ENCODE data around the gene ACVR1B. TPM values are rescaled to one million over a fixed set of nuclear protein-coding genes. Genes with fewer than 3 reads are reported as not detected.

The ACVR1B gene
- total and polyA plus RNA-seq, 2 experiments from 2014 or later = 2.4 to 7.5 TPM

DNA sequence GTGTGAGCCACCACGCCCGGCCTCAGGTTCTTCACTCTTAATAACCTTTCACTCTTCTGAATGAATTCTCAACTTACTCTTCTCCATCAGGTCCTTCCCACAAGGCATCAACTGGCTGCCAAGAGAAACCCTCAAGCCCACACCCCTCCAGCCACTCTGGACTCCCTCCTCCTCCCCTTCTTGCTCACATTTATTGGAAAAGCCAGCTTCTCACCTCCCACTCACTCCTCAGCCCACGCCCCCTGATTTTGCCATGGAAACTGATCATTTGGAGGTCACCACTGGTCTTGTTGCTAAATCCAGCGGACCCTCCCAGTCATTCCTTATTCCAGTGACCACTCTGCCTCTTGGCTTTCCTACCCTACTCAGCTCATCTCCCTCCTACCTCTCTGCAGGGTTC, 17.4 kb upstream of the ACVR1B start:
- Mint-ChIP-seq H3K36me3 (ENCODE audit: low read depth) (no peaks in the 10 kb centered on the region), H3K4me3 (no peak overlapping the region), H3K9me3 (no peaks in the 10 kb centered on the region), H3K4me1 (peaks cover 2% of the 10 kb centered on the region; the same call in 2 of the 3 replicates), H3K27me3 (ENCODE audit: insufficient read depth, low read depth, poor library complexity) (peaks cover 3% of the 10 kb centered on the region), H3K27ac (no peak overlapping the region)
- Histone ChIP-seq H3K4me3 (no peak overlapping the region), H3F3A (replicated peaks; ENCODE audit: low read depth) (no peaks in the 10 kb centered on the region), H3K27me3 (ENCODE audit: insufficient read depth) (no peaks in the 10 kb centered on the region), H3K4me1 (ENCODE audit: insufficient read depth) (no peaks in the 10 kb centered on the region), H2AFZ (no peak overlapping the region), H3K27ac (ENCODE audit: low read depth) (no peak overlapping the region), H3K4me2 (no peak overlapping the region), H3K36me3 (ENCODE audit: insufficient read depth) (no peaks in the 10 kb centered on the region), H3K79me2 (replicated peaks; ENCODE audit: insufficient read depth) (no peaks in the 10 kb centered on the region), H3K9me2 (ENCODE audit: insufficient read depth) (no peaks in the 10 kb centered on the region), H4K20me1 (replicated peaks; ENCODE audit: insufficient read depth) (no peaks in the 10 kb centered on the region)
- TF ChIP-seq ZNF114 (CRISPR knock-in tag; IDR thresholded peaks at IDR 0.05) = no peak
- no peak for TF ChIP-seq CREB1 (CRISPR knock-in tag; IDR thresholded peaks at IDR 0.05; ENCODE audit: low read depth)
- TF ChIP-seq, protein P1, sequence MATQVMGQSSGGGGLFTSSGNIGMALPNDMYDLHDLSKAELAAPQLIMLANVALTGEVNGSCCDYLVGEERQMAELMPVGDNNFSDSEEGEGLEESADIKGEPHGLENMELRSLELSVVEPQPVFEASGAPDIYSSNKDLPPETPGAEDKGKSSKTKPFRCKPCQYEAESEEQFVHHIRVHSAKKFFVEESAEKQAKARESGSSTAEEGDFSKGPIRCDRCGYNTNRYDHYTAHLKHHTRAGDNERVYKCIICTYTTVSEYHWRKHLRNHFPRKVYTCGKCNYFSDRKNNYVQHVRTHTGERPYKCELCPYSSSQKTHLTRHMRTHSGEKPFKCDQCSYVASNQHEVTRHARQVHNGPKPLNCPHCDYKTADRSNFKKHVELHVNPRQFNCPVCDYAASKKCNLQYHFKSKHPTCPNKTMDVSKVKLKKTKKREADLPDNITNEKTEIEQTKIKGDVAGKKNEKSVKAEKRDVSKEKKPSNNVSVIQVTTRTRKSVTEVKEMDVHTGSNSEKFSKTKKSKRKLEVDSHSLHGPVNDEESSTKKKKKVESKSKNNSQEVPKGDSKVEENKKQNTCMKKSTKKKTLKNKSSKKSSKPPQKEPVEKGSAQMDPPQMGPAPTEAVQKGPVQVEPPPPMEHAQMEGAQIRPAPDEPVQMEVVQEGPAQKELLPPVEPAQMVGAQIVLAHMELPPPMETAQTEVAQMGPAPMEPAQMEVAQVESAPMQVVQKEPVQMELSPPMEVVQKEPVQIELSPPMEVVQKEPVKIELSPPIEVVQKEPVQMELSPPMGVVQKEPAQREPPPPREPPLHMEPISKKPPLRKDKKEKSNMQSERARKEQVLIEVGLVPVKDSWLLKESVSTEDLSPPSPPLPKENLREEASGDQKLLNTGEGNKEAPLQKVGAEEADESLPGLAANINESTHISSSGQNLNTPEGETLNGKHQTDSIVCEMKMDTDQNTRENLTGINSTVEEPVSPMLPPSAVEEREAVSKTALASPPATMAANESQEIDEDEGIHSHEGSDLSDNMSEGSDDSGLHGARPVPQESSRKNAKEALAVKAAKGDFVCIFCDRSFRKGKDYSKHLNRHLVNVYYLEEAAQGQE (IDR thresholded peaks at IDR 0.05; ENCODE audit: unreplicated experiment) = no peak
- no peak for TF ChIP-seq ZNF462 (CRISPR knock-in tag; IDR thresholded peaks at IDR 0.05)
- ATAC-seq (no peak), DNase-seq (ENCODE audit: low spot score) (no peak)

All from GM23338 (cell line).